ENCODE data around the gene NTNG1. TPM values are rescaled to one million over a fixed set of nuclear protein-coding genes. Genes with fewer than 3 reads are reported as not detected.

NTNG1 gene
- total and polyA plus RNA-seq, 10 of the 15 experiments (the other 5 are each of a cell fraction or from before 2014, with no cell fraction given): 0.18 to 2.3 (median 1.1) TPM; not detected in 1

DNA sequence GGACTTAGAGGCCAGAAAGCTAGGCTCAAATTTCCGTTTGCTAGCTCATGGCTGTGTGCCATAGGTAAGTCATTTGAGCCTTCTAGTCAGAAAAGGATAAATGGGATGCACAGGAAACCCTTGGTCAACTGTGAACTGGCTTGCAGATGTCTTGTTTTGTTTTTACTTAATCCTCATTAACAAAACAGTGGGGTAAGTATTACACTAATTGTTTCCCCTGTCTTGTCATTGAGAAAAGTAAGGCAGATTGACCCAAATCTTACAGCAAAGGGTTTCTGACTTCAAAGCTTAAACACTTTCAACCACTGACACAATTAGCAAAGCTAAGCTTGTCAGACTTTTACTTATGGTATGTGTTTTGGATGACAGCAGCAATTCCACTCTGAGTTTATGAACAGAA is 291.3 kb downstream of the NTNG1 start (continued):
- TF ChIP-seq STAT3 (IDR thresholded peaks at IDR 0.05; ENCODE audit: low read depth, low read length) (no peak), KAT2A (conservative IDR thresholded peaks at IDR 0.05; ENCODE audit: control insufficient read depth, low read depth, low read length) (no peak), NRF1 (conservative IDR thresholded peaks at IDR 0.05; ENCODE audit: low read depth, low read length) (no peak), EZH2 (IDR thresholded peaks at IDR 0.05; ENCODE audit: borderline replicate concordance, control insufficient read depth, low read depth, low read length) (no peak), CREB1 (IDR thresholded peaks at IDR 0.05; ENCODE audit: low read depth) (no peak), ZSCAN29 (IDR thresholded peaks at IDR 0.05) (no peak), DPF2 (IDR thresholded peaks at IDR 0.05) (peak; percentile 46; the same call in 1 of the 2 replicates), TCF3 (IDR thresholded peaks at IDR 0.05; ENCODE audit: borderline replicate concordance, insufficient read depth, low read depth, low read length) (no peak), FOXK2 (IDR thresholded peaks at IDR 0.05) (no peak), CBX5 (IDR thresholded peaks at IDR 0.05; ENCODE audit: low read depth) (no peak), NFXL1 (IDR thresholded peaks at IDR 0.05; ENCODE audit: borderline replicate concordance) (no peak), RFX5 (IDR thresholded peaks at IDR 0.05; ENCODE audit: low read depth, low read length) (no peak), CBX3 (IDR thresholded peaks at IDR 0.05; ENCODE audit: borderline replicate concordance, low read depth) (no peak), TCF7 (IDR thresholded peaks at IDR 0.05; ENCODE audit: borderline replicate concordance) (no peak), IKZF1 (conservative IDR thresholded peaks at IDR 0.05) (peak; percentile 43; the same call in 1 of the 2 replicates), MYB (IDR thresholded peaks at IDR 0.05; ENCODE audit: borderline replicate concordance, low read depth, low read length) (no peak), JUNB (IDR thresholded peaks at IDR 0.05) (no peak), POLR2AphosphoS5 (IDR thresholded peaks at IDR 0.05; ENCODE audit: low read length) (no peak), ZNF24 (IDR thresholded peaks at IDR 0.05) (0 out of 2 replicates have a peak, but pooled peaks have one; percentile 37), NFYB (IDR thresholded peaks at IDR 0.05; ENCODE audit: insufficient read depth, low read depth, low read length) (no peak), RBBP5 (conservative IDR thresholded peaks at IDR 0.05) (no peak), SMC3 (IDR thresholded peaks at IDR 0.05; ENCODE audit: borderline replicate concordance, low read length) (no peak), SREBF1 (IDR thresholded peaks at IDR 0.05; ENCODE audit: low read length) (no peak), ETV6 (conservative IDR thresholded peaks at IDR 0.05 in 1 of 2, IDR thresholded peaks at IDR 0.05 in 1 of 2; ENCODE audit: borderline replicate concordance in 1 of 2, low read depth in 1 of 2) (no peak), WRNIP1 (IDR thresholded peaks at IDR 0.05; ENCODE audit: borderline replicate concordance, low read depth, low read length) (no peak)
- TF ChIP-seq, protein P1, sequence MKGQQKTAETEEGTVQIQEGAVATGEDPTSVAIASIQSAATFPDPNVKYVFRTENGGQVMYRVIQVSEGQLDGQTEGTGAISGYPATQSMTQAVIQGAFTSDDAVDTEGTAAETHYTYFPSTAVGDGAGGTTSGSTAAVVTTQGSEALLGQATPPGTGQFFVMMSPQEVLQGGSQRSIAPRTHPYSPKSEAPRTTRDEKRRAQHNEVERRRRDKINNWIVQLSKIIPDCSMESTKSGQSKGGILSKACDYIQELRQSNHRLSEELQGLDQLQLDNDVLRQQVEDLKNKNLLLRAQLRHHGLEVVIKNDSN (IDR thresholded peaks at IDR 0.05; ENCODE audit: borderline replicate concordance, extremely low read length, insufficient read depth, low read depth, low read length): no peak
- TF ChIP-seq, protein P2, sequence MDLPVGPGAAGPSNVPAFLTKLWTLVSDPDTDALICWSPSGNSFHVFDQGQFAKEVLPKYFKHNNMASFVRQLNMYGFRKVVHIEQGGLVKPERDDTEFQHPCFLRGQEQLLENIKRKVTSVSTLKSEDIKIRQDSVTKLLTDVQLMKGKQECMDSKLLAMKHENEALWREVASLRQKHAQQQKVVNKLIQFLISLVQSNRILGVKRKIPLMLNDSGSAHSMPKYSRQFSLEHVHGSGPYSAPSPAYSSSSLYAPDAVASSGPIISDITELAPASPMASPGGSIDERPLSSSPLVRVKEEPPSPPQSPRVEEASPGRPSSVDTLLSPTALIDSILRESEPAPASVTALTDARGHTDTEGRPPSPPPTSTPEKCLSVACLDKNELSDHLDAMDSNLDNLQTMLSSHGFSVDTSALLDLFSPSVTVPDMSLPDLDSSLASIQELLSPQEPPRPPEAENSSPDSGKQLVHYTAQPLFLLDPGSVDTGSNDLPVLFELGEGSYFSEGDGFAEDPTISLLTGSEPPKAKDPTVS (IDR thresholded peaks at IDR 0.05; ENCODE audit: low read depth, low read length): no peak
- TF ChIP-seq, protein P3, sequence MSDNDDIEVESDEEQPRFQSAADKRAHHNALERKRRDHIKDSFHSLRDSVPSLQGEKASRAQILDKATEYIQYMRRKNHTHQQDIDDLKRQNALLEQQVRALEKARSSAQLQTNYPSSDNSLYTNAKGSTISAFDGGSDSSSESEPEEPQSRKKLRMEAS (IDR thresholded peaks at IDR 0.05; ENCODE audit: low read depth, low read length): no peak
- TF ChIP-seq, protein P4, sequence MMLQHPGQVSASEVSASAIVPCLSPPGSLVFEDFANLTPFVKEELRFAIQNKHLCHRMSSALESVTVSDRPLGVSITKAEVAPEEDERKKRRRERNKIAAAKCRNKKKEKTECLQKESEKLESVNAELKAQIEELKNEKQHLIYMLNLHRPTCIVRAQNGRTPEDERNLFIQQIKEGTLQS (IDR thresholded peaks at IDR 0.05; ENCODE audit: borderline replicate concordance, extremely low read depth, low read depth, low read length): no peak
- TF ChIP-seq, protein P5, sequence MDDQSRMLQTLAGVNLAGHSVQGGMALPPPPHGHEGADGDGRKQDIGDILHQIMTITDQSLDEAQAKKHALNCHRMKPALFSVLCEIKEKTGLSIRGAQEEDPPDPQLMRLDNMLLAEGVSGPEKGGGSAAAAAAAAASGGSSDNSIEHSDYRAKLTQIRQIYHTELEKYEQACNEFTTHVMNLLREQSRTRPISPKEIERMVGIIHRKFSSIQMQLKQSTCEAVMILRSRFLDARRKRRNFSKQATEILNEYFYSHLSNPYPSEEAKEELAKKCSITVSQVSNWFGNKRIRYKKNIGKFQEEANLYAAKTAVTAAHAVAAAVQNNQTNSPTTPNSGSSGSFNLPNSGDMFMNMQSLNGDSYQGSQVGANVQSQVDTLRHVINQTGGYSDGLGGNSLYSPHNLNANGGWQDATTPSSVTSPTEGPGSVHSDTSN (IDR thresholded peaks at IDR 0.05; ENCODE audit: insufficient replicate concordance, low read depth, low read length): no peak
